Fibroblast of skin of left biceps (primary cell): ENCODE data around the gene ADRA2A.

ENCODE experiments used
- DNase-seq, 2 experiments: peaks; one replicate each; pipeline ENCODE4 v3.0.0-alpha.2; 2013; ENCODE audit warnings: low read depth in 2 of 2

Gene ADRA2A

DNA sequence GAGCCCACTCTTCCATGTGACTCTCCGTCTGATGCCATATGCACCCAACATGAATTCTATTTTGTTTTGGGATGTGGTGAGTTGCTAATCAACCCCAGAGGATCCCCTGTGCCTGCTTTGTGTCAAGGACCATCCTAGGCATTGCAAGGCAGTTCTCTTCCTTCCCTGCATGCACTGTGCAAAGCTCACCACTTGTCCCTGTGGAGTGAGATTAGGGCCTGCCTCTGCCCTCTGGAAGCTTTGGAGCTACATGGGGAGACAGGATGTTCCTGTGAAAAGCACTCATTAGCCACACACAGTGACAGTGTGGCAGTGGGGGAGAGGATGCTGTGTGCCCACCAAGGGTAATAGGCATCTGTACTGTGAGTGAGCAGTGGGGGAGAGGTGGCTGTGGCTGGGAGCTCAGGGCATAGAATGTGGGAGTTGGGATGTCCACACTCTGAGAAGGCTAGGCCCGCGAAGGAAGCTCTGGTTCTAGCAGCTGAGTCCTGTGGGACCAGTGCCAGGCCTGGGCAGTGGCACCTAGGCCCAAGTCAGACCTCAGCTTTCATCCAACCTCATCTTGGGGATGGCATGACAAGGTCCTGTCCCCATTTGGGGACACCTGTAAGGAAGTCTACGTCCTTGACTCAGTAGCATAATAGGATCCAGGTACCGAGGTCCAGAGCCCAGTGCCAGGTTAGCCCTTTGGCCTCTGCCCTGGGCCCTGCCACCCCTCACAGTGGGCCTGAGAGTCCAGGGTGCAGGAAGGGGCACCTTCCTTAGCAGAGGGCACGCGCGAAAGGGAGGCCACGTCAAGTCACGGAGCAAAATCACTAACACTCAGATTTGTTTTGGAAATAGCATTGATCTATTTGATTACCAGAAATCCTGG, 6.6 kb downstream of the ADRA2A start:
- no peak for DNase-seq

DNA sequence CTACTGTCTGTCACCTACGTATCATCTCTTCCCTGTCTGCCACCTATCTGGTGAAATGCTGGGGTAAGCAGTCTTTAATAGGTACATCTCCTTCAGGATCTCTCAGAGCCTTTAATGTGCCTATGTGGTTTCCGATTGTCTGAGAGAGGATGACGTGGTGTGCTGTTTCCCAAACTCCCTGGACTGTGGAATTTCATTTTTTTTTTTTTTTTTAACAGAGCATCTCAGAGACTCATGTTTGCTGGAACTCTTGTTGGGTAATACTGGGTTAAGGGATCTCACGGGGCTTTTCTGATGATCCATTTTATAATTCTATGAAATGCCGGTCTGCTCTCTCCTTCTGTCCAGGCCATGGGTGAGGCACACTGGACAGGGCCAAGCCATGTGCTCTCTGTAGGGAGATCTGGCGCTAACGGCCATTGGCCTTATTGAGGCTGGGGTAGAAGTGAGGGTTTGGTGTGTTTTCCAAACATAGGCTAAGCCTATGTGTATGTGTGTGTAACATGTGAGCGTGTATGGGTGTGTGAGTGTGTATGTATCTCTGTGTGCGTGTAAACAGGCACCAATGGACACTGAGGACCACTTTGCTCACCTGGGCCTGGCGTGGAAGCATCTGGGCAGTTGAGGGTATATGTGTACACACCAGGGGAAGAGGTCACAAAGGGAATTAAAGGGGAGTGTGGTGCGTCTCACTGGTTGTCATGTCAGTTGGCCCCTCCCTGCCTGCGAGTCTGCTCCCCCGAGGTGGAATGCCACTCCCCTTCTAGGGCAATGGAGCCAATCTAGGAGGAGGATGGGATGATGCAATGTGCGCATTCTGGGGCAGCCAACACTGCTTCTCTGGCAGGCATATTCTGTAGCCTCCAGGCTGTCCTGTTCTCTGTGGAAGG, 7.8 kb downstream of the ADRA2A start:
- DNase-seq = no peak

DNA sequence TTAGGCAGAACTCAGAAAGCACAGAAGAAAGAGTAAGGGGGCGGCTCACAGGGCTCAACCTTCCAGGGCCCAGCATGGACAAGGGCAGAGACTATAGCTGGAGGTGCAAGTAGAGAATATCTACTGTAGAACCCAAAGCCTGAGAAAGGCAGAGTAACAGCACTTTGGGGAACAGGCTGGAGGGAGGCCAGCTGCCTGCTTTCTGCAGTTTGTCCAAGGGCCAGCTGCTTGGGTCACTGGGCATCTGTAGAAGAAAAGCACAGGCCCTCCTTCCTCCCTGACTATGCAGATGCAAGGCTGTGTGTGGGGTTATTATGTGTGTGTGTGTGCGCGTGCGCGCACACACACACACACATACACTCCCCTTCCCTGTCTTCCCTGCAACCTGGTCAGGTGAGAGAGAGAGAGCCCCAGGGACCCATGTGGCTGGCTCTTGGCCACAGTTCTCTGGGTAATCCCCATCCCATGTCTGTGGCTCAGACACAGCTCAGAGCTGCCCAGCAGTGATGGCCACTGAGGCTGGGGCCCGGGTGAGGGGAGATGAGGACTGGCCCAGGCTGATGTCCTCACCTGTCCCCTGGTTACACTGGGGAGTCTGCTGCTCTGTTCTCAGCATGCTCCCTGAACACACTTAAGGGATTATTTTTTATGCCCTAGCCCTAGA, 9.0 kb downstream of the ADRA2A start:
- DNase-seq = no peak

DNA sequence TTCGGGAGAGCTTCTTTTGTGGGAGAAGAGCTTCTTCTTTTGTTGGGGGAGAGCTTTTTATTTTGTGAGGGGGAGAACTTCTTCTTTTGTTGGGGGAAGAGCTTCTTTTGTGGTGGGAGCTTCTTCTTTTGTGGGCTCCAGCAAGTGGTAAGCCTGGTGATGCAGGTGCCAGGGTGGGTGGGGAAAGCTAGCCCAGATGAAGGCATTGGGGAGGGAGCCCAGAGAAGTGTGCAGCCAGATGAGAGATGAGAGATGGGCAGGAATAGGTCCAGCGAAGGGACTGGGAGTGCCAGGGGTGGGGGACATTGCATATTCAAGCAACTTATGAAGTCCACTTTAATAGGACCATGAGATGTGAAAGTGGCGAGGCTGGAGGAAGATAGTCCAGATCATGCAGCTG, 9.7 kb downstream of the ADRA2A start:
- DNase-seq = no peak

DNA sequence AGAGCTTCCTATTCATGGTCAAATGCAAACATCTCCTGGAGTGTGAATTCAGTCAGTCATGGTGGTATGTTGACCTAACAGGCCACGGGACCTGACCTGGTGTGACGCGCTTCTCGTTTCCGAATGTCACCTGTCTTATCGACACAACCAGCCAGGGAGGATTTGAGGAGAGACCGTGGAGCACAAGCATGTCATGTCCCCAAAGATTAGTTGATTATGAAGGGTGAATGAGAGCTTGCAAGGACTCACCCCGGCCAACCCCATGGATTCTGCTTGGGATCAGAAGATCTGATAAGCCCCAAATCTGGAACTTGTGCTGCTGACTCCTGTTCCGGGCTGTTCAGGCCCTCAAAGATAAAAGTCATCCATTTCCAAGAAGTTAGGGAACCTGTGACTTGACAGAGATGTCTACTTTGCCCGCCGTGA, 10.5 kb downstream of the ADRA2A start:
- no peak for DNase-seq

DNA sequence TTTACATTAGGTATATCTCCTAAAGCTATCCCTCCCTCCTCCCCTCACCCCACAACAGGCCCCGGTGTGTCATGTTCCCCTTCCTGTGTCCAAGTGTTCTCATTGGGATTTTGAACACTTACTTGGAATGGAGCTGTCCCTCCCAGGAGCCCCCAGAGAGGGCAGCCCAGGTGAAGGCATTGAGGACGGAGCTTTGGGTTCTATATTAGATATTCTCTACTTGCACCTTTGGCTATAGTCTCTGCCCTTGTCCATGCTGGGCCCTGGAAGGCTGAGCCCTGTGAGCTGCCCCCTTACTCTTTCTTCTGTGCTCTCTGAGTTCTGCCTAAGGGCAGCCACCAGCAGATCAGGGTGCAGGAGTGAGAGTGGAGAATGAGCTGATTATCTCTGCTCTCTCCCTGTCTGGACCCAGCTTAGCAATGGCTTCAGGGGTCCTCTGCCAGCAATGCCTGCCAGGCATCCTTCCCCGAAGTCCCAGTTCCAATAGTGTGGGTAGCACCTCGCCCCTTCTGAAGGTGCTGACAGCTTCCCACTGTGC, 11.2 kb downstream of the ADRA2A start:
- no peak for DNase-seq

DNA sequence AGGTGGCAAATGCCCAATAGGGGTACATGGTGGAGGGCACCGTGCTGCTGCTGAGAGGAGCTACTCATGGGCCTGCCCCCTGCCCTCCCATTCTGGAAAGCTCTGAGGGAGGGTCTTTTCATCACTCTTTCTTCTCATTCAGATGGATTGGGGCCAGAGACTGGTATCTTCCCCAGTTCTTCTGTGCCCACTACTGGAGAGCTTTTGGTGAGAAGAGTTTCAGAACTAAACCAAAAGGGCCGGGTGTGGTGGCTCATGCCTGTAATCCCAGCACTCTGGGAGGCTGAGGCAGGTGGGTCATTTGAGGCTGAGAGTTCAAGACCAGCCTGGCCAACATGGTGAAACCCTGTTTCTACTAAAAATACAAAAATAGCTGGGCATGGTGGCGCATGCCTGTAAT, 12.5 kb downstream of the ADRA2A start:
- DNase-seq = no peak

DNA sequence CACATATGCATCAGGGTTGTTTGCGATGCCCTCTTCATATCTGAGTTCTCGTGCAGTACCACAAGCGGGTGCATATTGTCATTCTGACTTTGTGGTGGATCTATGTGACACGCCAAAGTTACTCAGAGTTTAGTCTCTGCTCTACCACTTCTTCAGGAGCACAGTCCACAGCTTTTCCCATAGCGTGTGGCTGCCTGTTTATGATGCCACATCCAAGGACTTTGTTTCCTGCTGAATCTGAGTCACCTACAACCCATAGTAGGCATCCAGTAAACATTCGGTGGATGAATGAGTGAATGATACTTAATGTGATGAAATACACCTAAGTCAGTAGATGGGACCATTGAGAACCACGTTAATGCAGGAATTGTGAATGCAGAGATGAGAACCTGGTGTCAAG, 15.0 kb downstream of the ADRA2A start:
- no peak for DNase-seq

DNA sequence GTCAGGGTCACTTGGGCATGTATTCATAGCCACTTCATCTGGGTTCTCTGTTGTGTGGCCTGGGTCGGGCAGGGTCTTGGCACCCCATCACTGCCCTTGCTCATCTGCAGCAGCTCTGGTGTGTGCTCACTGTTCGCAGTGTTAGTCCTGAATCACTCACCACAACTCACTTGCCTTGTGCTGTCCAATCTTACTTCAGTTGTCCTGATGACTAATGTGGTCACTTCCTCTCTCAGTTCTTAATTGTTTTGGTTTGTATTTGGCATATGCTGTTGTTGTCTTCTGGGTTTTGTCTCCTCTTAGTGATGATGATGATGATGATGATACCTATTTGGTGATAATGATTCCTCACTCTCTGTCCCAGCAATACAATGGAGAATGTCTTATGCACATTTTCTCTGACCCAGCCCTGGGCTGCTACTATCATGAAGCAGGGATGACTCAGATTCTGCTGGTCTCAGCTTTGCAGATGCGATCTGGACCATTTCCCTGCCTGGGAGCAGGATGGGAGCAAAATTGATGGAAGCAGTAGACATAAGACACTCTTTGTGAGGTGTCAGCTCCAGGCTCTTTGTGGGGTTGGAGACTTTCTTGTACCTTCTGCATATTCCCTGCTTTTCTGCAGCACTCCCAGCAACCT, 17.0 kb downstream of the ADRA2A start:
- DNase-seq = no peak

DNA sequence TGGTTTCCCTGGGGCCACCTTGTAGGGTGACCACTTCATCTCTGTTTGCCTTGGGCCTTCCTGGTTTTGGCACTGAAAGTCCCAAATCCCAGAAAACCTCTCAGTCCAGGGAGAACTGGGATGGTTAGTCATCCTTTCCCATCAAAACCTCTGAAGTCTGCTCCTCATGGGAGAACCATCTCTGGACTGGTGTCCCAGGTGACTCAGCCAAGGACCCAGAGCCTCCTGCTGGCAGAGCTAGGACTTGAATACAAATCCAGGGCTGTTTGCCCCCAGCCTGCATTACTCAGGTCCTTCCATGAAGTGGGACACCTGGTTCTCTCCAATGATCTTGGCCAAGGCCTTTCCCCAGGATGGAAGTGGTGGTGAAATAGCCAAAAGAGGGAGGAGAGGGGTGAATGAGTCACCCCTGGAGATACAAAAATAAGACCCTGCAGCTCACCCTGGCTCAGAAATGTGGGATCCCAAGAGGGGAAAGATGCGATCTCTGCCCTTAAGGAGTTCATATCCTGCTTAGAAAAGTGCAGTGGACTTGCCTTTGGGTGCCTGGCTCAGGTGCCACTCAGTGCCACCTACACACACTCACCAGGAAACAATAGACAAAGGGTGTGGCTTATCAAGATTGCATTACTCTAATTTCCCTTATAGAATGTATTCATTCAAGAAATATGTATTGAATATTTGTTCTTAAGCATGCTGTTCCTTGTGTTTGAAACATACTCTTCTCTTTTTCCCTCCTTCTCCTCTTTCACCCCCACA, 22.0 kb downstream of the ADRA2A start:
- no peak for DNase-seq

DNA sequence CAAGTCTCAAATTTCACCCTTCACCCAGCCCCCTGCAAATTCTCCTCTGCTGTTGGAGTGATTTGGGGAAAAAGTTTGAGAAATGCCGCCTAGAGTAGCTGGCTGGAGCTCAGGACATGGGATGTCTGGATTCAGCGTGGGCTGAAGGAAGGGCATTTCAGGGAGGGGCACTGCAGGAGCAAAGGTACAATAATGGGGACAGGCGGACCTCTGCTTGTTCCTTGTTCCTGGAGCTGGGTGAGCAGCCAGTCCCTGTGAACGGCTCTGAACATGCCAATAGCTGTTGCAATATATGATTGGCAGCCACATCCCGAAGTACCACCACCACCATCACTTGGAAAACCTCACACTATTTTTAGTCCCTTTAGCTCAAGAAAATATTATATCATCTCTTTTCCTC, 23.4 kb downstream of the ADRA2A start:
- DNase-seq = no peak

DNA sequence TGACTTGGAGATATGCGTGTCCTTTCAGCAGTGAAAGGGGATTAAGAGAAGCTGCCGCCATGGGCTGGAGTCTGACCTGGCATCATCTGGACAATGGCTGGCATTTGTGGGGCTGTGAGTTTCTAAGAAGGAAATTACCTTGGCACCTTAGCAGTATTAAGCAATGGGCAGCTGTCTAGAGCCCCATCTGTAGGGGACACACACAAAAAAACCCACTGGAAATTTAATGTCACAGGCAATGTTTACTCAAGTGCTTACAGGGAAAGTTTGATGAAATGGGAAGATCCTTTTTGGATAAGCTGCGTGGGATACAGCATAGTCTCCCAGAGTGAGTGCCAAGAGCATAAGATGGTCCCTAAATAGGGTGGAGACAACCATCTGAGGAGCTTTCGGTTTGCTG, 25.0 kb downstream of the ADRA2A start:
- DNase-seq = no peak

DNA sequence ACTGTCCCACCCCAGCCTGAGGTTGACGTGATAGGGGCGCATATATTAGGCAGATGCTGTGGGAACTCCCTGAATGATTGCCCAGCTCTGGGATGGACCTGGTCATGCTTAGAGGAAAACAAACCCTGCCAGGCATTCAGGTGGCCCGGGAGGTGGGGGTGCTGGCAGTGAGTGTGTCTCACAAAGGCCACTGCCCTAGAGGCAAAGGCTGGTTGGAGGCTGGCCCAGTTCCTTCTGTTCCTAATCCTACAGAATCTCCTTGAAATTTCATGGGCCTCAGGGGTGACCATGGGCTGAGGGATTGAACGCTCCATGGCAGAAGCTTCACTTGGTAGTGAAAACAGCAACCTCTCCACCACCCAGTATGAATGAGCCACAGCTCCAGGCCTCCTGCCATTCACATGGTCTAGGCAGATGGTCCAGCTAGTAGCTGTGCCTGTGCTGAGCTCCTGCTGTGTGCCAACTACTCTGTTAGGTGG, 25.6 kb downstream of the ADRA2A start:
- DNase-seq = no peak

DNA sequence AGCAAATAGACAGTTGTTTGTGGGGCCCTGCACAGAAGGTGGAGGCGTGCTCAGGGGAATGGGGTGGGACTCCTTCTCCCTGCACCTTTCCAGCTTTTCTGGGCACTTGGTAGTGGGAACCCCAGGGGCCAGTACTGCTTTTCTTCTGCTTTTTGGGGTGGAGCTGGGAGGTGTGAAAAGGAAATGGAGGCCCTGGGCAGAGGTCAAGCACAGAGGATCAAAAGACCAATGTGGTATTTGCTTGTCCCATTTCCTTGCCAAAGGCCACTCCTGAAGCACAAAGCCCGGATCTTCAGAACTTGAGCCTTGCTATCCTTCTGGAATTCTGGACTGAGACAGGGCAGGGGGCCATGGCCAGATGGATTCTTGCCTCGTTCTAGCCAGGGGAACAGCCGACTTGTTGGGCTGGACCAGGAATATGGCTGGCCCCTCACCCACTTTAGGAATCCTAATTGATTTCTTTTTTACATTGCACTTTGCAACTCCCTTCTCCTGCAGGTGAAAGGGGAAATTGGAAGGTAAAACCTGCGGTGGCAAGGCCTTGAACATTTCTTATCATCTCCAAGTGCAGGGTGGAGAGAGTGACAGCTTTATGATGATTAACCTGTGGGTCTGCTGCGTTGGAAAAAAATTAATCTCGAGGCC, 26.5 kb downstream of the ADRA2A start:
- DNase-seq = no peak

DNA sequence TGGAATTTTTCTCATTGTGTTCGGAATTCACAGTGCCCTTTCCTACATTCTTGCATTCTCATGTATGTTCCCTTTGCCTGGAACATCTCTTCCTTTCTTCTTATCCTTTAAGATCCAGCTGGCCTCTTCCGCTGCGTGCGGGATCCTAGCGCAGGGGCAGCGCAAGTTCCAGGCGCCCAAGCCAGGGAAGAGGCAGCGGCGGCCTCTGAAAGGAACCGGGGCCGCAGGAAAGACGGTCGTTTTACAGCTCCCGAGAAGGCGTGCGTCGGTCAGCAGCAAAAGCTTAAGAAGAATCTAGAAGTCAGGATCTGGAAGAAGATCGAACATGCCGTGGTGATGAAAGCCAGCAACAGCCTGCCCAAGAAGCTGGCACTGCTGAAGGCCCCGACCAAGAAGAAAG, 28.0 kb downstream of the ADRA2A start:
- no peak for DNase-seq

DNA sequence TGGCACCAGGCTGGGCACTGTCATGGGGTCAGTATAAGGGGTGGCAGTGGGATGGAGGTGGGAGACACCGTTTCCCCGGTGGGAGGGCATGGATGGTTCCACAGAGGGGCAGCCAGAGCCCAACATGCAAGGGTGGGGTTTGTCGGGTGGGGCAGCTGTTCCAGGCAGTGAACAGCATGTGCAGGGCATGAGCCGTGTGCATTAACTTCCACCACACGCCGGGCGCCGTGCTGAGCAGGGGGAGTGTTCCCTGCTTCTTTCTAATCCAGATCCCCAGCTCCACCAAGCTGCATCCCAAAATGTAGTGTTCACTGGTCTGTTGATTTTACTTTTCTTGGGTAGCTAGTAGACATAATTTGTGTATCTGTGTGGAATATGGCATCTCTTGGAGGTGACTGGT, 29.3 kb downstream of the ADRA2A start:
- no peak for DNase-seq

DNA sequence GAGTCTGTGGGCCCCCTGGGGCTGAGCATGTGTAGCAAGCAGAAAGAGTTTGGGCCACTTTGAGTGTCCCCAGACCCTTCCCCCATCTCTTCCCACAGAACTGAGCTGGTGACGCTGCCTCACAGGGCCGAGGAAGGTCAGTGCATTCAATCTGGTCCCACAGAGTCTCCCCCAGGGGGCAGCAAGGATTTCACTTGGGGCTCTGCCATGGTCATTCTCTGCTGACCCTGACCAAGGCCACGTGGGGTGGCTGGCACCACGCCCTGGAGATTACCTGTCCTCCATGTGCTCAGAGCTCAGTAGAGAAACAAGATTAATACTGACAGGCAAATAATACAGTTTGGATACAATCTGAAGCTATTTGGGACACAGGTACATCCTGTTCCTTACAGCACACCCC, 30.2 kb downstream of the ADRA2A start:
- DNase-seq = no peak

DNA sequence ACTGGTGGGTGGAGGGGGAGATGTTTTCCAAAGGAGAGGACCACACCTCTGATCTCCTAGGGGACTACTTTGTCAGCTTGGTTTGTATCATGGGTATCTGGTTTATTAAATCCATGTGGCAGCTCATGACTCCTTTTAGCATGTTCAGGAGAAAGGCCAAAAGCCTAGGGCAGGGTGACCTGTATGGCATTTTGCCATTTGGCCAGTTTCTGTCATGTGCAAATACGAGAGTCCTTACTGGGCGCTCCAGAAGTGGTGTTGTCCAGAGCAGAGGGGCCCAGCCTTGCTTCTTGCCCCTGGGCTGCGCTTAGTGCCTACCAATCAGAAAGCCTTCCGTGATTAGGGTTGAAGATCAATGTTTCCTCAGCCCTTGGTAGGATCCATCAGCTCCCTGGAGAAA, 31.0 kb downstream of the ADRA2A start:
- DNase-seq = no peak

DNA sequence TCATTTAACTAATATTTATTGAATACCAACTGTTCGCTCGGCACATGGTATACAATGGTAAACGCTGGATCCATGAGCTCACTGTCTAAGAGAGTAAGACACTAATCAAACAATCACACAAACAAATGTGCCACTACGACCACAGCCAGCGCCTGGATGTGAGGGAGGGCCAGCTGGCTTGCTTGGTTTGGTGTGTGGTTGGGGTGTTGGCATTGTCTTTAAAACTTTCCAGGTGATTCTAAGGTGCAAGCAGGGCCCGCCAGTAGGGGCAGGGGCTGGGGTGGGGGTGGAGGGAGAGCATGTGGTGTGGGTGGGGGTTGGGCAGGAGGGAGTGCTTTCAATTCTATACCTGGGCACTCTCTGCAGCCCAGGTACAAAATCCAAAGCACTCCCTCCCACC, 31.6 kb downstream of the ADRA2A start:
- DNase-seq = no peak
